MCF 10A (cell line): Measurements from ENCODE around the gene KCMF1. TPM values are rescaled to one million over a fixed set of nuclear protein-coding genes. Genes with fewer than 3 reads are reported as not detected.

ENCODE experiments used
- BruUV-seq: library from RNA; stranded (reverse); fragments of 400-500 nt; replicated peaks from 2 replicates; lab custom pipeline; 2021; lab: Mats Ljungman, UMichigan
- CTCF ChIA-PET: fragments of 300-600 bp; sonication (Branson Sonifier 250); formaldehyde crosslinking; extraction: SDS; loops from one replicate; lab custom pipeline; 2021; ENCODE audit warnings: antibody characterized with exemption, inconsistent platforms; lab: Yijun Ruan, JAX
- POLR2A ChIA-PET: fragments of 300-600, 350-650 bp; sonication (Branson Sonifier 250); formaldehyde crosslinking; extraction: SDS; loops from one replicate; lab custom pipeline; 2020; ENCODE audit warnings: antibody characterized with exemption, inconsistent platforms; lab: Yijun Ruan, JAX
- DNase-seq: peaks from one replicate; pipeline ENCODE4 v3.0.0-alpha.2; 2018; ENCODE audit not compliant: unreplicated experiment
- H3K27ac Mint-ChIP-seq: one replicate; pipeline ENCODE4 v1.8.0; 2022; ENCODE audit warnings: mild to moderate bottlenecking, low read depth, mixed read lengths; ENCODE audit not compliant: unreplicated experiment
- H3K27me3 Mint-ChIP-seq: one replicate; pipeline ENCODE4 v1.8.0; 2022; ENCODE audit warnings: mixed read lengths; ENCODE audit not compliant: insufficient read depth, unreplicated experiment
- H3K36me3 Mint-ChIP-seq: one replicate; pipeline ENCODE4 v1.8.0; 2022; ENCODE audit warnings: mild to moderate bottlenecking, moderate library complexity, mixed read lengths; ENCODE audit not compliant: insufficient read depth, unreplicated experiment
- H3K4me1 Mint-ChIP-seq: one replicate; pipeline ENCODE4 v1.8.0; 2022; ENCODE audit warnings: mixed read lengths; ENCODE audit not compliant: insufficient read depth, unreplicated experiment
- H3K4me3 Mint-ChIP-seq: one replicate; pipeline ENCODE4 v1.8.0; 2022; ENCODE audit warnings: mild to moderate bottlenecking, moderate library complexity, mixed read lengths; ENCODE audit not compliant: unreplicated experiment
- H3K9me3 Mint-ChIP-seq: one replicate; pipeline ENCODE4 v1.8.0; 2022; ENCODE audit warnings: mixed read lengths; ENCODE audit not compliant: unreplicated experiment
- intact Hi-C: fragments of 100-400 bp; cut with micrococcal nuclease; formaldehyde crosslinking; loops from 2 replicates; pipeline ENCODE4 v1.14.1; 2022
- total RNA-seq: library from RNA; stranded (reverse); gene quantifications from 2 replicates; pipeline ENCODE4 v1.2.3, GENCODE V29; 2022
- TF ChIP-seq, protein P1 (sequence below): fragments of 200-600 bp; IDR thresholded peaks from one replicate; pipeline ENCODE4 v1.8.0; 2022; ENCODE audit warnings: antibody characterized with exemption, mild to moderate bottlenecking; ENCODE audit not compliant: unreplicated experiment

The KCMF1 gene
- total RNA-seq, 1 experiment from 2014 or later, result 170 TPM

DNA sequence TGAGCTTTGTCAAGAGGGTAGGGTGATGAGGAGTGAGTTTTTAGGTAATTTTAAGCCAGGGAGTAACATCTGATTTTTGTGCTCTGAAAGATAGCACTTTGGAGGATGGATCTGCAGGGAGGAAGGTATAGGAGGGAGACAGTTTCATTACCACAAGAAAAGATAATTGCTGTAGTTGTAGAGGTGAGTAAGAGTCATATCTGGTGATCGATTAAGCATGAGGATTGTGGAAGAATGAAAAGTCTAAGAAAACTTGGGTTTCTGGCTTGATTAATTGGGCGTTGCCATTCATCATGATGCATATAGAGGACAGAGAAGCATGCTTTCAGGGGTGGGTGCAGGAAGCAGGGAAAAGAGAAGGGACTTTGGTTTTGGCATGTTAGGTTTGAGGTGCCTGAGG, 18.5 kb downstream of the KCMF1 start:
- ChIA-PET POLR2A (interaction anchor here (1.7 to 3.1 kb wide), 2 partner anchors 12 to 17 kb away, joined by 6 to 10 read pairs; no protein-coding TSS in a partner anchor), CTCF (no interaction called here)
- intact Hi-C loops, result no loop called here
- no peak for DNase-seq
- TF ChIP-seq, protein P1, sequence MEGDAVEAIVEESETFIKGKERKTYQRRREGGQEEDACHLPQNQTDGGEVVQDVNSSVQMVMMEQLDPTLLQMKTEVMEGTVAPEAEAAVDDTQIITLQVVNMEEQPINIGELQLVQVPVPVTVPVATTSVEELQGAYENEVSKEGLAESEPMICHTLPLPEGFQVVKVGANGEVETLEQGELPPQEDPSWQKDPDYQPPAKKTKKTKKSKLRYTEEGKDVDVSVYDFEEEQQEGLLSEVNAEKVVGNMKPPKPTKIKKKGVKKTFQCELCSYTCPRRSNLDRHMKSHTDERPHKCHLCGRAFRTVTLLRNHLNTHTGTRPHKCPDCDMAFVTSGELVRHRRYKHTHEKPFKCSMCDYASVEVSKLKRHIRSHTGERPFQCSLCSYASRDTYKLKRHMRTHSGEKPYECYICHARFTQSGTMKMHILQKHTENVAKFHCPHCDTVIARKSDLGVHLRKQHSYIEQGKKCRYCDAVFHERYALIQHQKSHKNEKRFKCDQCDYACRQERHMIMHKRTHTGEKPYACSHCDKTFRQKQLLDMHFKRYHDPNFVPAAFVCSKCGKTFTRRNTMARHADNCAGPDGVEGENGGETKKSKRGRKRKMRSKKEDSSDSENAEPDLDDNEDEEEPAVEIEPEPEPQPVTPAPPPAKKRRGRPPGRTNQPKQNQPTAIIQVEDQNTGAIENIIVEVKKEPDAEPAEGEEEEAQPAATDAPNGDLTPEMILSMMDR, result no peak
- Mint-ChIP-seq H3K27me3 (no peaks in the 10 kb centered on the region), H3K36me3 (peaks cover 12% of the 10 kb centered on the region), H3K4me3 (no peak overlapping the region), H3K9me3 (no peaks in the 10 kb centered on the region), H3K27ac (no peak overlapping the region), H3K4me1 (peaks cover 16% of the 10 kb centered on the region)
- BruUV-seq, result no TSS peak

DNA sequence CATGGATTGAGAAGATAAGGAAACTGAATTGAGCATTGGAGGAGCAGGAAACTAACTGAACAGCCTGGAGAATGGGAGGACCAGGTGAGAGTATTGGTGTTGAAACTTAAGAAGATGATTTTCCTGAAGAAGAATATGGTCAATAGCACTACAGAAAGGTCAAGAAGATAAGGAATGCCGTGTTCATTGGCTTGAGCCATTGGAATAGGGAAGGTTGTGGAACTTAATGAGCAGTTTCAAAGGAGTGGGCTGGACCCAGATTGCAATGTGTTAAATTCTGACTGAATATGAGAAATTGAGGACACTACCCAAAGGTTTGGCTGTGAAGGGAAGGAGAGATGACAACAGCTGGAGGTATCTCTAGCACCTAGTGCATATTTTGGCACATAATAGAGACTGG, 19.0 kb downstream of the KCMF1 start:
- TF ChIP-seq, protein P1, result no peak
- Mint-ChIP-seq H3K4me1 (peaks cover 16% of the 10 kb centered on the region), H3K36me3 (peaks cover 12% of the 10 kb centered on the region), H3K27ac (no peak overlapping the region), H3K4me3 (no peak overlapping the region), H3K27me3 (no peaks in the 10 kb centered on the region), H3K9me3 (no peaks in the 10 kb centered on the region)
- no peak for DNase-seq
- intact Hi-C loops, result no loop called here
- CTCF ChIA-PET, result interaction anchor here (1.0 to 1.4 kb wide), 3 partner anchors 13 to 25 kb away, joined by 3 to 4 read pairs (median 3); no protein-coding TSS in a partner anchor
- BruUV-seq, result no TSS peak
- POLR2A ChIA-PET, result interaction anchor here (1.2 to 1.7 kb wide), 3 partner anchors 8 to 32 kb away, joined by 3 to 6 read pairs (median 5); no protein-coding TSS in a partner anchor

DNA sequence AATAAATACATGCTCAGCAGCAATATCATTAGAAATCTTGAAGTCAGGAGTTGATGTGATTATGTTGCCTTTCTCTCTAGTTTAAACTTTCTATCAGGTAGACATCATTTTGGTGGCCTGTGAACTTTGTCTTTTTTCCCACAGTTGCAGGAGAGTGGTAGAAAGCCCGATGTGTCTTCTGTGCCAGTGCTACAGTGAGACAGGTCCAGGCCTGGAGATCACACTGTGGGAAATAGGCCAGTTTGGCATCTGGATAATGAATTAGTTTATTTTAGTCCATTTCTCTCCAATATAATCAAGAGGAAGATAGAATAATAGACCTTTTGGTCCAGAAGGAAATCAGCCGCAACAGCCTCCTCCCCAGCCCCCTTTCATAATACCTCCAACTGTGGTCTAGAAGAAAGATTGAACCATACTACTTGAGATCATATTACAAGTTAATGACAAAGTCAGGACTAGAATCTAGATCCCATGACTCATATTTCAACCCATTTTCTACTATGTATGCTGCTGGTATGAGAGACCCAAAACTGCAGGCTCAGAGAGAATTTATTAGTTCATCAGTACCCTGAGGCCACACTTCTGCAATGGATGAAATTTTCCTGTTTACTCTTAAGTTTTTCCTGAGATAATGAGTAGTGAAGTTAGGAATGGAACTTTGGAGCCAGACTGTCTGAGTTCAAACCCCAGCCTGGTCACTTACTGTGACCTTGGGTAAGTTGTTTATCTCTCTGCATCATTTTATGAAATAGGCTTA, 20.6 kb downstream of the KCMF1 start:
- Mint-ChIP-seq H3K27ac (no peak overlapping the region), H3K9me3 (no peaks in the 10 kb centered on the region), H3K4me3 (no peak overlapping the region), H3K4me1 (peaks cover 10% of the 10 kb centered on the region), H3K27me3 (no peaks in the 10 kb centered on the region), H3K36me3 (peaks cover 12% of the 10 kb centered on the region)
- ChIA-PET POLR2A (interaction anchor here (0.5 to 1.7 kb wide), 4 partner anchors 12 to 71 kb away, joined by 3 to 6 read pairs (median 4); no protein-coding TSS in a partner anchor), CTCF (interaction anchor here (0.6 to 1.7 kb wide), 3 partner anchors 12 to 26 kb away, joined by 3 to 9 read pairs (median 4); no protein-coding TSS in a partner anchor)
- no TSS peak for BruUV-seq
- TF ChIP-seq, protein P1, result no peak
- intact Hi-C loops, result no loop called here
- DNase-seq, result peak; percentile 72

DNA sequence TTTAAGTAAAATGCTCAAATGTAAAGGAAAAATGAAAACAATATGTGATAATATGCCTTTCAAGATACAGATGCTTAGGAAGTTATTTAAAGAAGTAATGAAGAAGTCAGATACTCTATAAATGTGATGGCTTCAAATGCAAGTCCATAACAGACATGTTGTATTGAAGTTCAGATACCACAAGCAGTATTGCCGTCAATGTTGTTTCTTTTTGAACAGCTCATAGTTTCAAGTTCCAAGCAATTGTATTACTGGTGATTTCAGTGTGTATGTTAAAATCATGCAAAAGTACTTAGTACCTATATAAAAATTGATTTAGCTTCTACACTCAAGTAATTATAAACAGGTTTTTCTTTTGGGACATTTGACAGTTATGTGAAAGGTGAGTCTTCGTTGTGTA, 24.9 kb downstream of the KCMF1 start:
- ChIA-PET POLR2A (interaction anchor here (1.0 to 1.5 kb wide), 2 partner anchors 23 to 26 kb away, joined by 3 to 5 read pairs; no protein-coding TSS in a partner anchor), CTCF (interaction anchor here (0.7 to 1.4 kb wide), 3 partner anchors 22 to 113 kb away, joined by 3 to 5 read pairs (median 3); no protein-coding TSS in a partner anchor)
- peaks cover 5% of the 10 kb centered on the region for H3K4me1 Mint-ChIP-seq
- no peak for DNase-seq
- no TSS peak for BruUV-seq
- no peaks in the 10 kb centered on the region for H3K27me3 Mint-ChIP-seq
- no peak overlapping the region for H3K27ac Mint-ChIP-seq
- TF ChIP-seq, protein P1, result no peak
- no peaks in the 10 kb centered on the region for H3K9me3 Mint-ChIP-seq
- no peak overlapping the region for H3K4me3 Mint-ChIP-seq
- intact Hi-C loops, result no loop called here
- H3K36me3 Mint-ChIP-seq, result peaks cover 5% of the 10 kb centered on the region
